DMS153 treated with DMSO at 0.1 percent for 48 hours (cell line): ENCODE data around the gene VPS35L.

Experiments
- DNase-seq: peaks from one replicate; lab custom pipeline; 2025; ENCODE audit not compliant: unreplicated experiment; lab: John Stamatoyannopoulos, UW

VPS35L gene

GRCh38 chr16:19743816-19744159 is 188.3 kb downstream of the VPS35L start:
- DNase-seq = no peak

- no peak for DNase-seq
These were observed 189.2 kb downstream of the VPS35L start for GRCh38 chr16:19744670-19745069.

GRCh38 chr16:19745286-19746010 is 189.9 kb downstream of the VPS35L start:
- no peak for DNase-seq

GRCh38 chr16:19746561-19746960 is 191.1 kb downstream of the VPS35L start:
- no peak for DNase-seq

- no peak for DNase-seq
These were observed 193.1 kb downstream of the VPS35L start for GRCh38 chr16:19748389-19749168.

GRCh38 chr16:19749571-19750080 is 194.1 kb downstream of the VPS35L start:
- no peak for DNase-seq
